IPS-NIHi11 (cell line): ENCODE data around the gene DPT.
"Not testable (repeated sequence)": the region's sequence is repeated elsewhere in the genome, so short reads cannot be mapped to it uniquely, and the experiment has no call there.

Source experiments
- DNase-seq: peaks from one replicate; pipeline ENCODE4 v3.0.0; 2012; ENCODE audit warnings: mixed read lengths, low spot score

The DPT gene

GRCh38 chr1:168728473-168729404, at the start of gene DPT:
Gene DPT, minus strand, starts transcription at chr1:168729206. Its CDS starts 32 bp downstream, at chr1:168729174.
- no peak for DNase-seq

DNA sequence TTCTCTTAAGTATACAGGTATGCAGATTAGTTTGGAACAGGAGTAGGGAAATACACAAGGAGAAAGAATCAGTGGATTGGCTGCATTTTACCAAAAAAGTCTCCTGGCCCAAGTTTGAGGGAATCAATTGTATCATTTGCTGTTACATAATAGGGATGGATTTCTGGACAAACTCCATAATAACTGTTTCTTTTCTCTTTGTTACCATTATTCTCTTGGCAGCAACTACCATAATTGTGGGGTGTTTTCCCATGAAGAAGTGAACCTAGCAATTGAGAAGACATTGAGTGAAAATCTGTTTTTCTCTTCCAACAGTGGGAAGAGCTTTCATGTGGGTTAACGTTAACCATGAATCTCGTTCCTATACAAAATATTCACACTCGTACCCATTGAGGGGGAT, 46.4 kb upstream of the DPT start:
- no peak for DNase-seq

GRCh38 chr1:168774241-168774640, 45.2 kb upstream of the DPT start:
- no peak for DNase-seq

DNA sequence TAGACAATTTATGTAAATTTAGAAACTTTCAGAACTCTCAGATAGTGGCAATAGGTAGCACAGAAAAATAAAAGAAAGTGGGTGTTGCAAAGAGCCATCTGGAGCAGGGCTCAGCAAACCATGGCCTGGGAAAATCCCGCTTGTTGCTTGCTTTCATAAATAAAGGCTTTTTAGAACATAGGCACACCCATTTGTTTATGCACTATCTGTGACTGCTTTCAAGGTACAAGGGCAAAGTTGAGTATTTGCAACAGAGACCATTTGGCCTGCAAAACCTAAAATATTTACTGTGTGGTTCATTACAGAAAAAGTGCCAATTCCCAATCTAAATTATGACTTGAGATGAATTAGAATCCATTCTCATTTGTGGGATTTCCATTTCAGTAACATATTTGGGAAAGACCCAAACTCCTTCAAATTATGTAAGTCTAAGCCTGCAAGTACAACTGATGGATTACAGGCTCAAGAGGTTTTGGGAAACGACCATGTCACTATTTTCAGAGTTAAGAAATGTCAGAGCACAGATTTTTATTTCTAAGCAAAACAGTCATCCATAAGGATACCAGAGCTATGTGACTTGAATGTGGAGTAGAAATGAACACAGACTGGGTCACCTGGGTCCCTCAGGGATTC, 43.5 kb upstream of the DPT start:
- DNase-seq = no peak

DNA sequence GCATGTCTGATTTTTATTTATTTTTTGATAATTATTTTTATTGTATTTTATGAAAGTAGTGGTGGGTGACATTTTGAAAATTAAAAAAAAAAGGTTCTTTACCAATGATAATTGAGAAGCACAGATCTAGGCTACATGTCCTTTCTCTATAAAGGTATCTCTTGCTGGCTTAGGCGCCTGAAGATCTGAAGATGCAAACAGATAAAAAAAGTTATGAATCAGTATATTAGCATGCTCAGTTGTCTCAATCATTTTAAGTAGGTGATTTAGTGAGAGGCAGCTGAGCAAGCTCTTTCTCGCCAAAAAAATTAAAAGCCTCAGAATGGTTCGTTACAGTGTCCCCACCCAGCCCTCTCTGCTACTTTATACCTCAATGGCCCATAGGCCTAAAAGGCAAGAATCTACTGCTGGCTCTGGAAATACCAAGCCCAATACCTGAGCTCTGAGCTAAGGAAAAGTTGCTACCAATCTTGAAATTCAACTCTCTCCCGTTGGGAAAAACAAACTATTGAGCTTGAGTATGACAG, 42.2 kb upstream of the DPT start:
- DNase-seq = no peak

- DNase-seq = not testable (repeated sequence)
These were observed 40.9 kb upstream of the DPT start for GRCh38 chr1:168769893-168770292.

GRCh38 chr1:168767894-168768584, 39.0 kb upstream of the DPT start:
- no peak for DNase-seq

DNA sequence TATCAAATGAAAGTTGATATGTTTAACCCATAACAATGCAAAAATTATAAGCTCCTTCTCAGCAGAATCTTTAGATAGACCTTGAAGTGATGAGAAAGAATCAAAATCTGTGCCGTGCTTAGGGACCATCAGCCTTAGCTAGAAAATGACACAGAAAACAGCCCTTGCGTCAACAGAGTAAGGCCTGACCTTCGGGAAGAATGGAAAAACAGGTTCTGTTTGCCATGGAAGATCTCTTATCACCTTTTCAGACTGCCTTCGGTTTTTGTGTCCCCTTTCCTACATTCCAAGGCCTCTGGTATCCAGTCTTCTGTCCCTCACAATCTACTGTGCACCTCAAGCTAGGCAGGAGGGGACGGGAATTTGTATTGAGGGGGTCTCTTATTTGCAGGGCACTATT, 37.6 kb upstream of the DPT start:
- DNase-seq = no peak

DNA sequence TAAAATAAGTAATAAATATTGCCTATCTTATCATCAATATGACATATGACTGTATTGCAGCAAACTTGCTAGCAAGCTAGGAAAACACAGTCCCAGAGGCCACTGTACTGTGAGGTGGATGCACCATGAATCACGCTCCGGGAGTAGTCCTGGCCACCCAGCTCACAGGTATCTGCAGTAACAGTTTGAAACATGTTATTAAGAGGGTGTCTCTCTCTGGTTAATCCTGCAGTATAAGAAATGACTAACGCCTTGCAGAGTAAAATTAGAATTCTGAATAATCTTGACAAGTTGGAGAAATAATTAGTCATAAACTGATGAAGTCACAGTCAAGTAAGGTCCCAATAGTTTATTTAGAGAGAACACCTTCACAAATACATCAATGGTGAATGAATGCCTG, 34.0 kb upstream of the DPT start:
- DNase-seq = no peak

GRCh38 chr1:168762473-168762872, 33.5 kb upstream of the DPT start:
- DNase-seq = no peak

DNA sequence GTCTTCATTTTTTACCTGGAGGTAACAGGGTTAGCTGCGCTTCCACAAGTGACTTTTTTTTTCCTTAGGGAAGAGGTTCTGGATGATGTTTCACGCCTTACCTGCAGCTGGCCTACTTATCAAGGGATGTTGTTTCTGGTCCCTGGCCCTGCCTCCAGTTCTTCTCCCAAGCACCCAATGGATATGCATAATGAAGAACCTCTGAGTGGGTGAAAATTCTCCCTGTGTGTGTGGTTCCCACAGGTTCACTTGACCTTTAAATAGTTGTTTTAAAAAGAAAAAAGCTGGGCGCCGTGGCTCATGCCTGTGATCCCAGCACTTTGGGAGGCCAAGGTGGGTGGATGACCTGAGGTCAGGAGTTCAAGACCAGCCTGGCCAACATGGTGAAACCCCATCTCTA, 31.8 kb upstream of the DPT start:
- DNase-seq = no peak

DNA sequence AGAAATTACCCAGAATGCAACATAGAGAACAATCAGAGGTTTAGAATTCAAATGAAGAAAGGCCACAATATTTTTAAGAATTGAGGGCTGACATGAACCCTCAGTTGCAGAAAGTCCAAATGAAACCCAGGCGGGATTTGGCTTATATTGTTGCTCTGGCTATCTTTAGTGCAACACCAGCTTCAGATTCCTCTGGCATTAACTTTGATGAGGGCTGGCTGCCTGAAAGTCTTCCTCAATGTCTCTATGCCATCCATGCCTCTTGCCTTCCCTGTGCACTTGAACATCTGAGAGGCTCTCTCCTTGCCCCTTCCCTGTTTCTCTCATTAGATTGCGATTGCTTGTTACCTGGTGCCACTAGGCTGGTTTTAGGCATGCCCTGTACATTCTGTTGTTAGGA, 31.2 kb upstream of the DPT start:
- no peak for DNase-seq

- no peak for DNase-seq
These were observed 30.1 kb upstream of the DPT start for GRCh38 chr1:168759077-168759476.

GRCh38 chr1:168758503-168758902, 29.5 kb upstream of the DPT start:
- no peak for DNase-seq

DNA sequence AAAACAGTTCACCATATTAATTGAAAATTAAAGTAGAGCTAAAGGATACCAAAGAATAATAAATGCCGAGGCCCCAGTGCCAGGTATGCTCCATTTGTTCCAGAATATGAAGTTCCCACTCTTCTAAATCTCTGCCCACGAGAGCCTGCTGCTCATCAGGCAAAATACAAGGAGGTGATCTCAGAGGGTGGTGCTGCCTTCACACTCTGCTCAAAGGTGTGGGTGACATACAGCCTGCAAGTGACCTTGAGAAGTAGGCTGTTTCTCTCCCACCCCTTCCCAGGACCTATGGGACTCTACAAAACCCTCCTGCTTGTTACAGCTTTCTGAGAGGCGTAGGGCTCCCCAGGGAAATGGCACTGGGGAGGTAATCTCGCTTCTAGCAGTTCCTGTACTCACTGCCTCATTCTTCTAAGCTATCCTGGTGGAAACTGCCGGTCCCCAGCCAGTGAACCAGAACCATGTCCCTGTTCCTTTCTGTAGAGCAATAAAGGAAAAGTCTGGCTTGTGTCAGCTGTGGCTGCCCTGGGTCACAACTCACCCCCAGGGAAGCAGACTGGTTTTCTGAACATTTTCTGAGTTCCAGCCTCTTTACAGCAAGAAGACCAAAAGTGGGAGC, 26.9 kb upstream of the DPT start:
- DNase-seq = no peak

DNA sequence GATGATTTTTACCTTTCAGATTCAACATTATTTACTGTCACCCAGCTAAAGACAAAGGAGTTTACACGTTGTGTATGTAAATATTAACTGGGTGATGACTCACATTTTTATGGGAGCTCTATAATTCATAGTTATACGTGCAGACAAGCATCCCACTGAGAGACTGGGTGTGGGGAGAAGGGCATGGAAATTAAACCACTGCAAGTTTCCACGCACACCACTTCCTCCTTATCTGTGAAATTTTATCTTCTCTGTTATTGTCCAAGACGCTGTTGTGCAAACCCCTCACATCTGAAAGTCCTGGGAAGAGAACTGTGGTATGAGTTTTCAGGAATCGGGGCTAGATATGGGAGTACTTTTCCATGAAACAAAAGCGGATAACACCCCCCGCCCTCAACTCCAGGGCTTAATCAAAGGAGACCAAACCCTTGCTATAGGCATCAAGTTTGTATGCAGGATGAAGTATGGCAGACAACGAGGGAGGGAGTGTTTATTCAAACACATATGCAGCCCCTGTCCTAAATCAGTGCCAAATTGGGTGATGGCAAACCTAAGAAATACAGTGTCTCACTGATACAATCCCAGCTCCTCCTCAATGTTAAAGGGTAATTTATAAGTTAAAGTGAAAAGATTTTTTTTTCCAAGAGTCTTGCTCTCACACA, 23.3 kb upstream of the DPT start:
- DNase-seq = no peak

- no peak for DNase-seq
These were observed 22.2 kb upstream of the DPT start for GRCh38 chr1:168751195-168751650.

- no peak for DNase-seq
These were observed 14.1 kb upstream of the DPT start for GRCh38 chr1:168742994-168743650.

DNA sequence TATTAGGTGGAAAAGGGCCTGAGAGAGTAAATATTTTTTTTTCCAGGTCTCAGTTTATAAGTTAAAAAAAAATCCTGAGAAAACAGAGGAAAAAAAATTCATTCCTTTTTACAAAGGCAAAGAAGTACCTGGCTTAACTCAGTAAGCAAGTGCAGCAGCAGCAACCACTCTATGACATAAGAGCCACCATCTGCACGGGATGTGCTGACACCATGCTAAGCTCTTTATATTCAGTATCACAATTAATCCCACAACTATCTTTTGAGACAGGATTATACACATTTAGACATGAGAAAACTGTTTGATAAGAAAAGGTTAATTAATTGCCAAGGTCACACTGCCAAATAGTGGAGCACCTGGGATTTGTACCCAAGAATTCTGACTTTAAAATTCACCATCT, 13.4 kb upstream of the DPT start:
- no peak for DNase-seq

GRCh38 chr1:168739908-168740307, 10.9 kb upstream of the DPT start:
- no peak for DNase-seq

DNA sequence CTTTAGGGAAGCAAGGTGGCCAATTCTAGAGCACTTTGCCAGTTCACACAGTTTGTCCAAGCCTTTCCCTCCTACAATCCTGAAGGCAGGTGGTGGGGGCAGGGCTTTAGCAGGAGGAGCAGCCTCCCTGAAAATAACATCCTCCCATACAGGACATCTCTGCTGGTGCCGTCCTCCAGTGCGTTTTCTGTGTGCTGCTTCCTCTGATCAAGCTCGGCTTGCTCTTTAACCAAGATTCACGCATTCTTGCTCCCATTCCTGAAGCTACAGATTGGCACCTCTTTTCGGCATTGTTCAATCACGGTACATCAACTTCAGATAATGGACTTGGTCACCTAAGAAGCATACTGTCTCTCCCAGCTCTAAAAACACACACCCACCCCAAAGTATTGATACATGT, 7.5 kb upstream of the DPT start:
- no peak for DNase-seq
